DMS 273 treated with DMSO at 0.1 percent for 48 hours (cell line): Measurements from ENCODE around the gene SLC49A3.

Experiments used
- DNase-seq: peaks from one replicate; lab custom pipeline; 2025; lab: John Stamatoyannopoulos, UW

The SLC49A3 gene

GRCh38 chr4:632196-632790 is 56.7 kb downstream of the SLC49A3 start:
- DNase-seq, result no peak
